ENCODE data around the gene XYLT2. TPM values are rescaled to one million over a fixed set of nuclear protein-coding genes. Genes with fewer than 3 reads are reported as not detected.
A peak's percentile ranks its signal among the peaks of the same experiment; 100 is the strongest.

The XYLT2 gene
- total and polyA plus RNA-seq, 2 of the 13 experiments (the other 11 are each of a cell fraction or from before 2014, with no cell fraction given): 17.0 to 22.1 TPM

- TF ChIP-seq AGO1 (IDR thresholded peaks at IDR 0.05; ENCODE audit: low read depth, low read length, poor library complexity, severe bottlenecking) (peak; percentile 31), ARHGAP35 (CRISPR knock-in tag; IDR thresholded peaks at IDR 0.05; ENCODE audit: borderline replicate concordance) (peak; percentile 99), HINFP (CRISPR knock-in tag; IDR thresholded peaks at IDR 0.05; ENCODE audit: low read depth) (peak; percentile 94), ZUFSP (CRISPR knock-in tag; IDR thresholded peaks at IDR 0.05; ENCODE audit: borderline replicate concordance) (no peak), ZNF142 (CRISPR knock-in tag; IDR thresholded peaks at IDR 0.05) (no peak; the same call in none of the 2 replicates), ZNF615 (CRISPR knock-in tag; IDR thresholded peaks at IDR 0.05; ENCODE audit: borderline replicate concordance) (no peak), ZNF256 (CRISPR knock-in tag; conservative IDR thresholded peaks at IDR 0.05) (peak; percentile 36; the same call in 1 of the 2 replicates), ZNF878 (CRISPR knock-in tag; IDR thresholded peaks at IDR 0.05) (0 out of 2 replicates have a peak, but pooled peaks have one; percentile 45), ZNF746 (CRISPR knock-in tag; IDR thresholded peaks at IDR 0.05) (peak; percentile 81; the same call in 1 of the 2 replicates), RAD51 (IDR thresholded peaks at IDR 0.05; ENCODE audit: borderline replicate concordance) (no peak), ZNF672 (CRISPR knock-in tag; IDR thresholded peaks at IDR 0.05) (peak; percentile 97), FOXJ3 (CRISPR knock-in tag; IDR thresholded peaks at IDR 0.05; ENCODE audit: borderline replicate concordance) (0 out of 2 replicates have a peak, but pooled peaks have one; percentile 24), RCOR2 (CRISPR knock-in tag; IDR thresholded peaks at IDR 0.05) (peak; percentile 54; the same call in 1 of the 2 replicates), SP4 (CRISPR knock-in tag; IDR thresholded peaks at IDR 0.05) (peak; percentile 95), DPF2 (CRISPR knock-in tag; IDR thresholded peaks at IDR 0.05; ENCODE audit: borderline replicate concordance, low read depth) (peak; percentile 92), ATF7 (IDR thresholded peaks at IDR 0.05) (peak; percentile 46; the same call in 1 of the 2 replicates), ATF7 (CRISPR knock-in tag; IDR thresholded peaks at IDR 0.05) (peak; percentile 97)
Measured at GRCh38 chr17:50397111-50397918, 51.4 kb downstream of the XYLT2 start, which contains the start of gene LRRC59 (continued).

Measured in HepG2 (cell line).